ENCODE results near the gene CSF3R.
A peak's percentile ranks its signal among the peaks of the same experiment; 100 is the strongest.

The CSF3R gene

DNA sequence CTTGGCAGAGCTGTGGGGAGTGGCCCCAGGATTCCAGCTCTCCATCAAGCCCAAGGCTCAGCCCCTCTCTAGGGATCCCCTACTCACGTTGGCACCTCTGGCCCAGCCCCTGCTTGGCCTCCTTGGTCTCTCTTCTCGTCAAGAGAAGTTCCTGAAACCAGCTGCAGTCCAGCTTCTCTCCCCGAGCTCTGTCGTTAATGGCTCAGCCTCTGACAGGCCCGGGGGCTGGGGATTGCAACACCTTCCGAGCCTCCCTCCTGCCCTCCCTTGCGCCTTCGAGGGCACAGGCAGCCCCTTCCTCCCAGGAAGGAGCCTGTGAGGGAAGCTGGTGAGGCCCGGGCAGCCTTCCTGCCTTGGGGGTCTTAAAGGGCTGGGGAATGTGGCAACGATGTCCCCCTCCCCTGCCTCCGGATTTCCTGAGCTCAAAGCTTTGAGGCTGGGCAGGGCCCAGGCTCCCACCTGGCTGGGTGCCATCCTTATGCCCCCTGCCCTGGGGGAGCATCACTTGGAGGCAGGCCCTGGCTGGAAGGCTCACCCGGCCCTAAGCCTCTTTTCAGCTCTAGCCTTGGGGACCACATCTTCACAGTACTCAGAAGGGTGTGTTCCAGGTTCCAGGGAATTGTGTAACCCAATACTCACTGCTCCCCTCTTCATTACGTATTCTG lies at the start of gene CSF3R:
Gene CSF3R (minus strand): TSS at position 190 of the 665 bp plus-strand sequence. CDS start 3,417 bp downstream, outside the sequence.
- no peak for DNase-seq (ENCODE audit: low read depth)

DNA sequence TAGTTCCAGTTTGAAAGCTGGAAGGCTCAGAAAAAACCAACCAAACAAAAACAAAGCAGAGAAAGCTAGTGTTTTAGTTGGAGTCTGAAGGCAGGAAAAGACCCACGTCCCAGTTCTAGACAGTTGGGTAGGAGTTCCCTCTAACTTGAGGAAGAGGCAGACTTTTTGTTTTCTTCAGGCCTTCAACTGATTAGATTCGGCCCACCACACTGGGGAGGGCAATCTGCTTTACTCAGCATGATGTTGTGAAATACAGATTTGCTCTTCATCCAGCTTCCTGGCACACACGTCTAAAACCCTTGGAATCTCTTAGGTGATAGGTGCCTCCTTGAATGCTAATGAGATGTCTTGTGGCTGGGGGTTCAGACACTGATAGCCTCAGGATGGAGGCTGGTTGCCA lies 49.1 kb upstream of the CSF3R start:
- DNase-seq (ENCODE audit: low read depth), result no peak

DNA sequence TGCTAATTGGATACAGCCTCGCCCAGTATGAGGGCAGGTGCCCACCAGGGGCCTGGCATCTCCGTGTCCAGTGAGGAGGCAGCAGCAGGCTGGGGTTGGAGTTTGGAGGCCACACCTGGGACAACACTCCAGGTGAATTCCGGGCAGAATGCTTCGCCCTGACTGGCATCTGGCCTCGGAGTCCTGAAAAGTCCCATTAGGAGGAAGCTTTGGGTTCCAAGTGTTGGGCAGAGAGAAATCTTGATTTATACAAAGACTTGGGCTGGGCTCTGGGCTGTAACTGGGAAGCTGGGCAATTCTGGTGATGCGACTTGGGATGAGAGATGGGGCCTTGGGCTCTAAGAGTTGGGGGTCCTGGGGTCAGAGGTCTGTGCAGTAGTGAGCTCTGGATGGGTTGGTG lies 48.1 kb upstream of the CSF3R start:
- no peak for DNase-seq (ENCODE audit: low read depth)

DNA sequence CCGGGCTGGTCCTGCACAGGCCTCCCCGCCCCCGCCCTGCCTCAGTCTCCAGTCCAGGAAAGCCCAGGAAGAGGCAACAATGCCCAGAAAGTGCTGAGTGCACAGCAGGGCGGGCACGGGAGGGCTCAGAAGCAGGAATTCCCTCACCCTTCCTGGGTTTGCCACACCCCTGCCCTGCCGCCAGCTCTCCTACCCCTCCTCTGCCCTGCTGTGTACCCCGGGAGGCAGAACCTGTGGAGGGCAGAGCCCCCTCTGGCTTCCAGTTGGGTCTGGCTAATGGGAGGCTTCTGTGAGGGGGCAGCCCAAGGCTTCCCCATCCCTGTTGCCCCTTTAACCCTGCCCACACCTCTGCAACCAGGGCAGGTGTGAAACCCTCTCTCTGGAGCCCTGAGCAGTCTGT lies 47.5 kb upstream of the CSF3R start:
- DNase-seq (ENCODE audit: low read depth), result no peak

DNA sequence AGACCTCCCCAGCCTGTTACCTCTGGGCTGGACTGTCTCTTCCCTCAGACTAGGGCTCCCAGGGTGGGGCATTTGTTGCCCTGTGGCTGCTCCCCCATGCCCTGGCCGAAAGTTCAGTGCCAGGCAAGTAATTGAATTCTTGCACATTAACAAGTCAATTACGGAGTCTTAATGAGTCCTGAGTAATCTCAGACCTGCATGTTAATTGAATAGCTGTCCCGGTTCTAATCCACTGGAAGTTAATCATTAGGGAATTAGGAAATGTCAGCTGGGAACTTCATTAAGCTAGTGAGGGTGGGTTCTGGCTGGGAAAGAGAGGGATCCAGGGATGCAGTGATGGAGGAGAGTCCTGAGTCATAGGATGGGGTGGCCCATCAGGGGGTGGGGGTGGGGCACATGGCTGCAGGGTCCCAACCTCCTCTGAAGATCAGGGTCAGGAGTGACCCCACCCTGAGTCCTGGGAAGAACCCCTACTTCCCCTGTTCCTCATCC lies 47.1 kb upstream of the CSF3R start:
- no peak for DNase-seq (ENCODE audit: low read depth)

DNA sequence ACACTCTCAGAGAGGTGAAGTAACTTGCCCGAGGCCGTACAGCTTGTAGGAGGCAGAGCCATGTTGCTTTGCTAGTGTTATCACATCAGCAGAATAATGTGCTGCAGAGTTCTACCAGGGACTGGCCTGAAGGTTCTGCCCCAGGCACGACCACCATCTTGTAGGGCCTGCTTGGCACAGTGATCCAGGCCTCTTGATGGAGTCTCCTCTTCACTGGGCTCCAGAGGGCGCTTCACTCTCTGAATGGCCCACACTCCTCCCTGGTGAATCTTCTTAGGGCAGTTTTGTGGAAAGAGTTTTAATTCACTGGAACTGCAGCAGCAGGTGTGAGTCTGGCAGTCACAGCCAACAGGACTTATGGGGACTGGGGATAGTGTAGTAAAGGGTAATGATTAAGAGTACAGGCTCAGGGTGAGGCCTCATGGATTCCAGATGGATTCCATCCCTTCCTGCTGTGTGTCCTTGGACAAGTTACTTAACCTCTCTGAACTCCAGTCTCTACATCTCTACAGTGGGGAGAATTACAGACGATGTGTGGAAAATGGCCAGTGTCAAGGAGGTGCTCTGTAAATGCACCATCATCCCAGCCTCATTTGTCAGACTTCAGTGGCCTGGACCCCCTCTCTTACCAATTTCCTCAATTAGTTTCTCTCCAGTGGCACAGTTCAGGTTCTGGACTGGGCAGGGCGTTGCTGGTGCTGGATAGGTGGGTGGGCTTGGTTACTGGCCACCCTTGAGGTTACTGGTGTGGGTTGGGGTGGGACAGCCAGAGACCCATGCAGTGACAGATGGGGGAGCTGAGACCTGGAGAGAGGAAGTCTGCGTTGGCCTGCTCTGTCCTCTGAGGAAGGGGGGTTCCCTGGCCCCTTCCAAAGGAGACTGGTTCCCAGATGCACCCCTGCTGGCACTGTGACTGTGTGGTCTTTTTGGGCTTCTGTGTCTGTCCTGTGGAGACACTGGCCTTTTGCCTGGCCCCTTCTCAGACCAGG lies 45.9 kb upstream of the CSF3R start:
- DNase-seq (ENCODE audit: low read depth), result no peak

DNA sequence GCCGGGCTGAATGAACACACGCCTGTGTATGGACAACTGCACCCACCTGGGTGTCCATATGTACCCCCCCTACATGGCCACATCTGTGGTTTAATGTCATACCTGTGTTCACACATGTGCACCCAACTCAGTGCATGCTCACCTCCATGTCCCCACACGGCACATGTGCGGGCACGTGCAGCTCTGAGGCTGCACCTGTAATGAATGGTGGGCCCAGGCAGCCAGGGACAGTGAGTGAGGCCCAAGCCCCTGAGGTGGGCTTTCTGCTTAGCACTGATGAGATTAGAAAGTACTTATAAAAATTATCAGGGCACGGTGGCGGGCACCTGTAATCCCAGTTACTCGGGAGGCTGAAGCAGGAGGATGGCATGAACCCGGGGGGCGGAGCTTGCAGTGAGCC lies 42.5 kb upstream of the CSF3R start:
- DNase-seq (ENCODE audit: low read depth), result no peak

DNA sequence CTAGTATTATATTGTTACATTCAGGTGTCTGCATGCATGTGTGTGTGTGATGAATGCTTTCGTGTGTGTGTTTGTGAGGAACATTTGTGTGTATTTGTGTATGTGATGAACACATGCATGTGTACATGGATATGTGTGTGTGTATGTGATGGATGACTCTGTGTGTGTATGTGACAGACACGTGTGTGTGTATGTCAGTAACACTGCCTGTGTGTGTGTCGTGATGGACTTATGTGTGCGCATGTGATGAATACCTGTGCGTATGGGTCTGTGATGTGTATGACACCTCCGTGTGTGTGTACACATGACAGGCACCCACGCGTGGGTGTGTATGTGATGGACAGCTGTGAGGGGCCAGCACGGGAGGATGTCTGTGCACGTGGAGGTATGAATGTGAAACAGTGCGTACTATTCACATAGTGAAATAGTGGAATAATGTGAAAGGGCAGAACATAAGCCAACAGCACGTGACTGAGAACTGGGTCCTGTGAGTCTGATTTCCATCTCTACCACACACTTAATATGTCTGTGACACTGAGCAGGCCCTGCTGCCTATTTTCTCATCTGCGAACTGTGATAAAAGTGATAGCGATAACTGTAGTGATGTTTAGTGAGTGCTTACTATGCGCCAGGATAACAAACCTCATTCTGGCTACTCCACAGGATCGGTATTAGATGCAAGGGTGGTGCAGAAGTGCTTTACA lies 41.8 kb upstream of the CSF3R start:
- no peak for DNase-seq (ENCODE audit: low read depth)

DNA sequence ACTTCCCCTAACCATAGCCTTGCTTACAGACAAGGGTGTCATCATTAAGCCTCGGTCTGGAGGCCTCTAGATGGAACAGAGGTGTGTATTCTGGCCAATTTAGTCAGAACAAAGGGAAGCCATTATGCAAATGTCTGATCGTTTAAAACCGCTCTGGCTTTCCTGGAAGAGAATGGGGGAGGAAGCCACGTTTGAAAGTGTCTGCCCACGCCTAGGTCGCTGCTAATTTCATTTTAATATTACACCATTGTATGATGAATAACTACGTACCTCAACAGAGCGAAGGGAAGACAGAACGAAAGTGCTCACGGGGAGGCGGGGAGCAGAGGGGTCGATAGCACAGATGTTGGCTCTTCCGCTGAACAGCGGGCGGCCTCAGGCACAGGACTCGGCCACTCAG lies 41.1 kb upstream of the CSF3R start:
- no peak for DNase-seq (ENCODE audit: low read depth)

DNA sequence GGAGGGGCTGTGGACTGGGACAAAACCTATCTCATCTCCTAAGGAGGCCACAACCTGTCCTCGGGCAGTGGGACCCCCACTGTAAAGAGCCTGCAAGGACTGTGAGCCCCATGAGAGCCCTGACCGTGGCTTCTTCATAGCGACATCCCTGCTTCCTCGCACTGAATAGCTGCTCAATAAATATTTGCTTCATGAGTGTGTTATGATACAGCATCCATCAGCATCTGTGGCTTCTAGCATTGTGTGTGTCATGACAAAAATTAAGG lies 40.5 kb upstream of the CSF3R start:
- no peak for DNase-seq (ENCODE audit: low read depth)

DNA sequence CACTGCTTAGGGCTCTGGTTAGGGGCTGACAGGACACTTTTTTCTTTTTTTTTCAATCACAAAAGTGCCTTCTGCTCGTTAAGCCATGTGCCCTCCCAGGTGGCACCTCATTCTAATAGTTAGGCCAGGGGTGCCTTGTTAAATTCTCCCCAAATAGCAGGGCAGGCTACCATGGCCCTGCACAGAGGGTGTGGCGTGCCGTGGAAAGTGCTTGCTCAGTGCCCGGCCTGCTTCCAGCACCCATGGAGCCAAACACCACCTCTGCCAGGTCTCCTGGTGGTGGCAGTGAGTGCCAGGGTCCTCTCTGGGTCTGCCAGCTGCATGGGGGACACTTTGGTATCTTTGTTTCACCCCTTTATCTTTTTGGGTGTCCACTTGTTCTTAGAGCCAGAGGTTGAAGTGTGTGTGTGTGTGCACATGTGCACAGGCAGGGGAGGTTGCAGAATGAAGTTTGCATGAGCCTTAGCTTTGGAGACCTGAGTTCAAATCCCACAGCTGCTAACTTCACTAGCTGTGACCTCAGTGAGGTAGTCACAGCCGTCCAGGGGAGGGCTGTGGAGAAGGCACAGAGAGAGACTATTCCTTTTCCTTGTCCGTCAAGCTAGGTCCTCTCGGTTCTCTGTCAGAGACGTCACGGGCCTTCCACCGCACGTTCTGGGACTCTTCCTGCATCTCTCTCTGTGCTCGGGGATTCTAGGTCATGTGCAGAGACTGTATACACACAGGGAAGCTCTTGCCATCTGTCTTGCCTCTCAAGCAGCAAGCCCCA lies 39.9 kb upstream of the CSF3R start:
- DNase-seq (ENCODE audit: low read depth), result no peak

DNA sequence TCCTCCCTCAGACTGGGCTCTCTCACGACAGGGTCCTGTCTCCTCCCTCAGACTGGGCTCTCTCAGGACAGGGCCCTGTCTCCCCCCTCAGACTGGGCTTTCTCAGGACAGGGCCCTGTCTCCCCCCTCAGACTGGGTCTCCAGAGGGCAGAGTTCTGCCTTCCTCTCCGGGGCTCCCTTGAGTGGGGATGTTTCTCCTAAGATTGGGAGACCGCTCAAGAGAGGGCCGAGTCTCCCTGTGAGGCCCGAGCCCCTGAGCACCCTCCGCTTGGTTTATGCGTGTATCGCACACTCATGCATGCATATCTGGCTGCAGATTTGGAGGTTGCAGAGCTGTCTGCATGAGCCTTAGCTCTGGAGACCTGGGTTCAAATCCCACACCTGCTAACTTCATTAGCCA lies 39.3 kb upstream of the CSF3R start:
- DNase-seq (ENCODE audit: low read depth), result no peak

DNA sequence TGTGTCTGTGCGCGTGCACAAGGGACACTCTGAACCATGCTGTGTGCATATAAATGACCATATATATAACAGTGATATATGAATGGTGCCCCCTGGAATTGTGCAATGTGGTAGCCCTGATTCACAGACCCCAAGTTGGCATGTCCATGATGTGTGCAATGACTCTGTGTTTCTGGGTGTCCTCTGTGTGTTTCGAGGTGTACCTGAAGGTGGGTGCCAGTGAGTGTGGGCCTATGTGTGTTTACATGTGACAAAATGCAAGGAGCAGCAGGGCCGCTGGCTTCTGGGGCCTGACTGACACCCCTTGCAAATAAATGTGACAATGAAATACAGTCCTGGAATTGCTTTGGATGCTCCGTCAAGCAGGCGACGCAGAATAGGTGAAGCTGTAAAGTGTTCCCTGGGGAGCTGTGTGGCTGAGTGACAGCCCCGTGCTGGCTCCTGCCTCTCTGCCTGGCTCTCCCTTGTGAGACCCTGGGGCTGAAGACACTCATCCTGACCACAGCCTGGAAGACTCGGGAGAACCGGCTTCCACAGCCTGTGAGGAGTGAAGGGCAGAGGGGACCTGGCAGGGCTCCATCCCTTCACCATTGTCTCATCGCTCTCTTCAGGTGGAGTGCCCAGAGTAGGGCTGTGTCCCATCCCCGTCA lies 38.2 kb upstream of the CSF3R start:
- no peak for DNase-seq (ENCODE audit: low read depth)

DNA sequence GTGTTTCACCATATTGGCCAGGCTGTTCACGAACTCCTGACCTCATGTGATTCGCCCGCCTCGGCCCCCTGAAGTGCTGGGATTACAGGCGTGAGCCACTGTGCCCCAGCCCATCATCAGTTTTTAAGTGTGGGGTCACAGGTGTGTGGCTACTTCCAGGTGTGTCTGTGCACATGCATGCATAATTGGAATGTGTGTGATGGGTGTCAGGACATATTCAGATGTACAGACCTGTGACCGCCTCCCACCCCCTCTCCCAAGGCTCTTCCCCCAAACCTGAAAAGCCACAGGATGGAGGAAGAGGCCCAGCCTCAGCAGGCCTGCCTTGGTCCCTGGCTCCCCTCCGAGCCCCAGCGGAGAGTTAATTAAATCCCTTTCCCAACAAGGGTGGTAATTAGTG lies 37.3 kb upstream of the CSF3R start:
- DNase-seq (ENCODE audit: low read depth), result no peak

DNA sequence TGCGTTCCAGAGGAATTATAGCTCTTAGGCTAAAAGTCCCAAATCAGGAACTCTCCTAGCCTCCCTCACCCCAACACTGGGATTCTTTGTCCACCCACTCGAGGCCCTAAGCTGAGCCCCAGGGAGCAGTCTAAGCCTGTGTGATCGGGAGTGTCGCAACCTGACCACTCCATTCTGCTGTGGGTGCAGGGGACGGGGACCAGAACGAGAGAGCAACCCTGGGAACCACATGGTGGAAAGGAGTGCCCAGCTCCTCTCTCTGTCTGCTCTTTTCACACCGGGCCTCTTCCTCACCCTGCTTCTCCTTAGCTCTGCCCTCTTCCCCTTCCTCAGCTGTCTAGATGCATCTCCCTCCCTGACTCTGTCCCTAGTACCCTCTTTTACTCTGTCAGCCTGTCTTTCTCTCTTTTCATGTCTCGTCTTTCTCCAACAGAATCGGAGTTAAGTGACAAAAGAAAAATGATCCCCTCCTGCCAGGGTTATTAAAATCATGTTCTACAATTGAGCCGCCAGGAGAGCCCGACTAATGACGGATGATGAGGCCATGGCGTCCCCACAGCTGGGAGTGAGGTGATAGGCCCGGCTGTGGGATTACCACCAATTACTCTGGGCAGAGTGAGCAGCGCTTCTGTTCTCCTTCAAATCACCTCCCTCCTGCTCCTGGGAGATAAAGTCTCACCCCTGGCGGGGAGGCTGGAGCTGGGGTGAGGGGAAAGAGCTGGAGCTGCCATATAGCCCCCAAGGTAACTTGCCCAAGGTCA lies 34.5 kb upstream of the CSF3R start:
- DNase-seq (ENCODE audit: low read depth), result no peak

DNA sequence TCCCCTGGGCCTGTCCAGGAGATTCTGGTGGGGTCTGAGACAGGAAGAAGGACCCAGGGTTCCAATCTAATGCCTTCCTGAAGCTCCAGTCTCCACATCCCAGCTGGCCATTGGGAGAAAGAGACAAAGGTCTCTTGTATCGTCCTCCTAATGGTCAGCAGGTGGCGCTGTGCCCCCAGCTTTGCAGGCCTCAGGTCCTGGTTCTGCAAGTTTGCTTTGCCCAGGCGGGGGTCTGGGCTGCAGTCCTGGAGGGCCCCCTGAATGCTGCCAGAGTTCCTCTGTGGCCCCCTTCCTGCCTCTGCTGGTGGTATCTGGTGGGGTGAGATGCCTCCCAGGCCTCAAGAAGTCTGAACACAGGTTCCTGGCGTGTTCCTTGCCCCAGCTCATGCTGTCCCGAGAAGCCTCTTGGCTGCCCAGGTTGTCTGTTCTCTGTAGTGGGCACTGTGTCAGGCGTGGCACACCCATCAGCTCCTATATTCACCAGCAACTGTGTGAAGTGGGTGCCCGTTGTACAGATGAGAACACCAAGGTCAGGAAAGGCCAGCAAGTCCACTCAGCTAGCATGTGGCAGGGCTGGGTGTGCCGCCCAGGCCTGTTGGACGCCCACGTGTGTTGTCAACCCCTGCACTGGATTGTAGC lies 33.8 kb upstream of the CSF3R start:
- peak; percentile 11 for DNase-seq (ENCODE audit: low read depth)

DNA sequence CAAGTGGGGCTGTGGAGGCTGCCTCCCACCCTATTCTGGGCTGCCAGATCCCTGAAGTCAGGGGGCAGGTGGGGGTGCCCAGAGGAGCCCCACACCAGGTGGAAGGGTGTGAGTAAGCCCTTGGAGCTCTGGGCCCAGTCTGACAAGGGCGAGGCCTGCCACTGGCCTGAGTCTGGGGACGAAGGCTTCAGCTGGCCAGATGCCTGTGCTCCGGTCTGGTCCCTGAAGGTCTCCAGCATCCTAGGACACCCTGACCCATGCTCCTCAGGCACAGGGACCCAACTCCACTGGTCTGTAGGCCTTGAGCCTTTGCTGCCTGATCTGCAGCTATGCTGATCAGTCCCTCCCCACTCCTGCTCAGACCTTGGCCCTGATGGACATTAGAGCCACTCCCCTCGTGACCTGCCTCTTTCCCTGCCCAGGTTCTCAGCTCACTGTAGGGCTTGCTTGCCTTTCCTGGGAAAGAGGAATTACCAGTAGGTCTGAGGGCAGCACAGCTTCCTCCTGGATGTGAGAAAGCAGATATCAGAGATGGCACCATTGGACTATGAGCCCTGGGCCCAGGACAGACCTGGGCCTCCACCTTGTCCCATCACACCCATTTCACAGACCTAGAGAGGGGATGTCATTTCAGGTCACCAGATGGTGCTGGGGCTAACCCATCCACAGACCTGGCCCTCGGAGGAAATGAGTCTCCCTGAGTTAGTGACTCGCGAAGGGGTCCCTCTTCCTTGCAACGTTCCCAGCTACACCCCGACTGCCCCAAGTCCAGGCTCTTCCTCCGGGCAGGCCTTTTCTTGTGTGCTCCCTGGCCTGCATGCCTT lies 32.8 kb upstream of the CSF3R start:
- DNase-seq (ENCODE audit: low read depth), result no peak

DNA sequence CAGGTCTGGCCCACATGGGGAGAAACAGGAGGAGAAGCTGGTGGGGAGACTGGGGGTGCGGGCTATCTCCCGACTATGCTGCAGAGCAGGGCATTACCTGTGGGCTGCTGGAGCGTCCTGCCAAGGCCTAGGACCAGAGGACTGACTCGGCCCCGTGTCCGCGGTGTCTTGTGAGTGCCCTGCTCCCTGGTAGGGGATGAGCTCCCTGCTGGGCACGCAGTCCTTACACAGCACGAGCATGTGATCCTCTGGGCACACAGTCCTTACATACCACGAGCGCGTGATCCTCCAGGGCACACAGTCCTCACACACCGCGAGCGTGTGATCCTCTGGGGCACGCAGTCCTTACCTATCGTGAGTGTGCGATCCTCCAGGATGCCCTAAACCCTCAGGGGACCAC lies 31.8 kb upstream of the CSF3R start:
- DNase-seq (ENCODE audit: low read depth), result no peak

DNA sequence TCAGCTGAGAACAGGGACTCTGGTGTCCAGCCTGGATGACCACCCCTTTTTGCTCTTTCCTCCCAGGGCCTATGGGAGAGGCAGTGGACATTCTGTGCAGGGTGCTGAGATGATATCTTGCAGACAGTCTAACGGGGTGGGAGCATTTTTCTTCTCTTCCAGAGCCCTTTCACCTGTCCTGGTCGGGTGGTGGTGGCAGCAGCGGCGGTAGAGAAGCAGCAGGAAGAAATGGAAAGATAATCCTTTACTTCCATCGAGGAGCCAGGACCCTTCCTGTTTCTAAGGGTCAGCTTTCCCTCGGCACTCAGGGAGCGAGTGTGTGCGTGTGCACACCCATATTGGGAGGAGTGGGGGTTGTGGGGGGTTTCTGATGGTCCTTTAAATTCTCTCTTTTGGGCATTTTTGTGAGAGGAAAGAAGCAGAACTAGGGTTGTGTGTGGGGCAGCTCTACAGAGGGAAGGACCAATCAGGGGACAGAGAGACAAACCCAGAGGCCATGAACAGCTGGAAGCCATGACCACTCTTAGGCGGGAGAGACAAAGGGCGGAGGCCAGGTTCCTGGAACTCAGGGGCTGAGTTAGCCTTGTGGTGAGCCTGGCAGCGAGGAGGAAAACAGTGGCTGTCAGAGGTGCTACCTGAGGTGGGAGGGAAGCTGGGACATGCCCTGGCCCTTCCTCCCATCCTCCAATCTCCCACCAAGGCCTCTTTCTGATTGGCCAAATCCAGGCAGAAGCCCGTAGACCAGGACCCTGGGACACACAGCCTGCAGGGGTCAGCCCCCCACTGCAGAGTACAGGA lies 31.2 kb upstream of the CSF3R start:
- no peak for DNase-seq (ENCODE audit: low read depth)
